ENCODE measurements around the gene WNT6.
A peak's percentile ranks its signal among the peaks of the same experiment; 100 is the strongest.

The WNT6 gene

GRCh38 chr2:218892693-218893348 is 33.2 kb downstream of the WNT6 start:
- TF ChIP-seq, protein P1, sequence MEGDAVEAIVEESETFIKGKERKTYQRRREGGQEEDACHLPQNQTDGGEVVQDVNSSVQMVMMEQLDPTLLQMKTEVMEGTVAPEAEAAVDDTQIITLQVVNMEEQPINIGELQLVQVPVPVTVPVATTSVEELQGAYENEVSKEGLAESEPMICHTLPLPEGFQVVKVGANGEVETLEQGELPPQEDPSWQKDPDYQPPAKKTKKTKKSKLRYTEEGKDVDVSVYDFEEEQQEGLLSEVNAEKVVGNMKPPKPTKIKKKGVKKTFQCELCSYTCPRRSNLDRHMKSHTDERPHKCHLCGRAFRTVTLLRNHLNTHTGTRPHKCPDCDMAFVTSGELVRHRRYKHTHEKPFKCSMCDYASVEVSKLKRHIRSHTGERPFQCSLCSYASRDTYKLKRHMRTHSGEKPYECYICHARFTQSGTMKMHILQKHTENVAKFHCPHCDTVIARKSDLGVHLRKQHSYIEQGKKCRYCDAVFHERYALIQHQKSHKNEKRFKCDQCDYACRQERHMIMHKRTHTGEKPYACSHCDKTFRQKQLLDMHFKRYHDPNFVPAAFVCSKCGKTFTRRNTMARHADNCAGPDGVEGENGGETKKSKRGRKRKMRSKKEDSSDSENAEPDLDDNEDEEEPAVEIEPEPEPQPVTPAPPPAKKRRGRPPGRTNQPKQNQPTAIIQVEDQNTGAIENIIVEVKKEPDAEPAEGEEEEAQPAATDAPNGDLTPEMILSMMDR (IDR thresholded peaks at IDR 0.05; ENCODE audit: low read length, missing control alignments), result peak; percentile 26
- peak; percentile 42 for DNase-seq (ENCODE audit: low read depth)
- no peak overlapping the region for H3K4me3 ChIP-seq (replicated peaks; ENCODE audit: low read depth, low read length)

DNA sequence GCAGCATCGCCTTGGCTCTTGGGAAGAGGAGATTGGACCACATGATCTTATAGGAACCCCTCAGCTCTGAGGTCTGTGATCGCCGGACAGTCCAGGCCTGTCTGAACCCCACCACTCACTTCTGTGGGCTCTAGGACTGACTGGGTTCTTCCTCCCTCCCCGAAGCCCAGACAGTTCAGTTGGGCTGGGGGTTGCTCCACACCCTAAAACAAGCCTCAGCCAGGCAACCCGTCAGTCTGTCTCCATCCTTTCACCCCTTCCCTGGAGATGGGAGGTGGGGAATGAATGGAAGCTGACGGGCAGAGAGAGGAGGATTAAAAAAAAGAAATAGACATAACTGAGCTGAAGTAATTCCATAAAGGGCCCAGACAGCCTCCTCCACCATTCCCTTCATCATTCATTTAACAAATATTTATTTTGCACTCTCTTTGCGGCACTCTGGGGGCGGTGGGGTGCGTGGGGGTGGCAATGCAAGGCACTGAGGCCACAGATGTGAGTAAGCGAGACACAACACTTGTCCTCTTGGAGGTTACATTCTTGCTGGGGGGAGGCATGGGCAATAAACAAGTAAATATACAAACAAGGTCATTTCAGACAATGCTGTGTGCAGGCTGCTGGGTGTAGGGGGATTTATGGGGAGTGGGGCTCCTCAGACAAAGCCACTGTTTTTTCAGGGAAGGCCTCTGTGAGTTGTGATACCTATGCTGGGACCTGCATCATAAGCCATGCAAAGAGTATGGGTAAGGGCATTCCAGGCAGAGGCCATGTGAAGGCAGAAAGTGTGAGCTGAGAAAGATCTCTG is 33.9 kb downstream of the WNT6 start:
- DNase-seq (ENCODE audit: low read depth), result no peak
- H3K4me3 ChIP-seq (replicated peaks; ENCODE audit: low read depth, low read length), result no peak overlapping the region
- TF ChIP-seq, protein P1 (IDR thresholded peaks at IDR 0.05; ENCODE audit: low read length, missing control alignments), result no peak

GRCh38 chr2:218894151-218894879 is 34.7 kb downstream of the WNT6 start:
- no peak for DNase-seq (ENCODE audit: low read depth)
- TF ChIP-seq, protein P1 (IDR thresholded peaks at IDR 0.05; ENCODE audit: low read length, missing control alignments), result no peak
- no peak overlapping the region for H3K4me3 ChIP-seq (replicated peaks; ENCODE audit: low read depth, low read length)

DNA sequence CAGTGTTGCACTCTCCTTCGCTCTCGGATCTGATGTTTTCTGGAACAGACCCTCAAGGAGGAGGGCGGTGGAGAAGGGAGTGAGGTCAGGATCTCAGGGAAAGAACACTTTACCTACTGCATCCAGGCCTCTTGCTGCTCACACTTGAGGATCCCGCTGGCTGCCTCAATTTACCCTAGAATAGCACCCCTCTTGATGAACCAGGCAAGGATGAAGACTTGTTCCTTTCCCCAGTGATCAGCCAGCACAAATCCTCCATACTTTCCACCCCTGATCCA is 35.2 kb downstream of the WNT6 start:
- H3K4me3 ChIP-seq (replicated peaks; ENCODE audit: low read depth, low read length), result no peak overlapping the region
- TF ChIP-seq, protein P1 (IDR thresholded peaks at IDR 0.05; ENCODE audit: low read length, missing control alignments), result no peak
- DNase-seq (ENCODE audit: low read depth), result no peak

DNA sequence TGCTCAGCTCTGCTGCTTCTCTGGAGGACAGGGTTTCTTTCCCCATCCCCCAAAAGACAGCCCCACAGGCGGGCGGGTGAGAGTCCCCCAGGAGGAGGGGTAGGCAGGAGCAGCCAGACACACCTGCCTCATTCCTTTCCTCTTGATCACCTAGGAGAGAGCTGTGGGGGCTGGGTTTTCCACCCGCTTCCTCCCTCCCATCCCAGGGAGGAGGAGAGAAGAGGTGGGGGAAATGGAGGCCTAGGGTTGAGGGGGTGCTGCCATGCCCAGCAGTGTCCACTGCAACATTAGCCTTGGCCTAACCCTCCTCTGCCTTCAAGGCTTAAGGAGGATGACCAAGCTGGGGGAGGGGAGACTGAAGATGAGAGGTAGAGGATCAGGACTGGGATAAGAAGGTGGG is 35.7 kb downstream of the WNT6 start:
- no peak overlapping the region for H3K4me3 ChIP-seq (replicated peaks; ENCODE audit: low read depth, low read length)
- DNase-seq (ENCODE audit: low read depth), result no peak
- TF ChIP-seq, protein P1 (IDR thresholded peaks at IDR 0.05; ENCODE audit: low read length, missing control alignments), result no peak

DNA sequence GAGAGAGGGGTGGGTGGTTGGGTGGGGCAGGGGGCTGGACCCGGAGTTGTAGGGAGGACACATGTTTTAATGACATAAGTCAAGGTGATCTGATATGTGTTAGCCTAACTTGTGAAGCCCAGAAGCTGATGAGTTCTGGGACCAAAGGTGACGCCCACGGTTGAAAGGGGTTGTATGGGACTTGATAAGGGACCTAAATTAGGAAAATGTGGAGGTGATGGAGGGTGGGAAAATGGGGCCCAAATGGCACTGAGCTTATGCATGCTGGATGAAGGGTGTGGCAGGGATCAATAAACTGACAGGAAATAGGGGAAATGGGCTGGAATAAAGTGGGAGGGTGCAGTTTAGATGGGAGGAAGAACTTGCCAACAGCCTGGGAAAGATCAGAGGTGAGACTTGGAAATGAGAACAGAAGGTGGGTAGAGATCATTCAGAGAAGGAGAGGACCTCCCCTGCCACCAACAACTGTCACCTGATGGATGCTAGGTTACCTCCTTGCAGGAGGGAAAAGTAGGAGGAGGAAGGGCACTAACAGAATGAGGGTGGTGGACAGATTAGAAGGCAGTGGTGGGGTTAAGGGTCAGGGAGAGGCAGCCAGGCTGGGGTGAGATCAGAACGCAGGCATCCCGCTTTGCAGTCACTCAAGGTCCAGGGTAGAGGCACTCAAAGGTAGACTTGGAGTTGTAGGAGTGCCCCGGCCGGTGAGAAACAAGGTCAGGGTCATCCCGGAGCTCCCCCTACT is 36.3 kb downstream of the WNT6 start:
- H3K4me3 ChIP-seq (replicated peaks; ENCODE audit: low read depth, low read length), result no peak overlapping the region
- TF ChIP-seq, protein P1 (IDR thresholded peaks at IDR 0.05; ENCODE audit: low read length, missing control alignments), result no peak
- no peak for DNase-seq (ENCODE audit: low read depth)

Measured in fibroblast of pulmonary artery (primary cell).